Renal pelvis (tissue), 12 donors: Measurements from ENCODE around the gene RPS2. TPM values are rescaled to one million over a fixed set of nuclear protein-coding genes. Genes with fewer than 3 reads are reported as not detected.
"Not testable (repeated sequence)": the region's sequence is repeated elsewhere in the genome, so short reads cannot be mapped to it uniquely, and the experiment has no call there.

Source experiments
- DNase-seq: peaks from one replicate; pipeline ENCODE4 v3.0.0-alpha.2; 2013
- long read RNA-seq, 16 experiments: transcript quantifications; one replicate each; lab custom pipeline, GENCODE V29; 2026
- polyA plus RNA-seq, 3 donors: library from polyadenylated mRNA; unstranded; fragments of 120-200 nt; gene quantifications; one replicate each; pipeline ENCODE4 v1.2.1, GENCODE V29; 2013; ENCODE audit not compliant: insufficient read length in 3 of 3

The RPS2 gene
- polyA plus RNA-seq: 1,000 to 10,000 TPM; 1,943 to 2,404 (median 2,241) TPM
- long read RNA-seq, donor 1, transcript RPS2-201 (7 exons, 985 nt): major isoform, 1,796 of 2,794 reads
- long read RNA-seq, donor 1, partial matches to known transcripts: 927 of 2,794 reads
- long read RNA-seq, donor 1, other reads (novel, unspliced or antisense): 65 of 2,794 reads
- long read RNA-seq, donor 2, transcript RPS2-201 (7 exons, 985 nt): major isoform, 2,013 of 2,999 reads
- long read RNA-seq, donor 2, partial matches to known transcripts: 881 of 2,999 reads
- long read RNA-seq, donor 2, other reads (novel, unspliced or antisense): 100 of 2,999 reads
- long read RNA-seq, donor 3, transcript RPS2-201 (7 exons, 985 nt): major isoform, 1,532 of 2,557 reads
- long read RNA-seq, donor 3, transcript RPS2-203 (3 exons, 878 nt): minor isoform, 5 of 2,557 reads
- long read RNA-seq, donor 3, partial matches to known transcripts: 943 of 2,557 reads
- long read RNA-seq, donor 3, other reads (novel, unspliced or antisense): 76 of 2,557 reads
- long read RNA-seq, donor 4, transcript RPS2-201 (7 exons, 985 nt): major isoform, 1,827 of 3,032 reads
- long read RNA-seq, donor 4, partial matches to known transcripts: 1,133 of 3,032 reads
- long read RNA-seq, donor 4, other reads (novel, unspliced or antisense): 68 of 3,032 reads
- long read RNA-seq, donor 5, transcript RPS2-201 (7 exons, 985 nt): major isoform, 1,119 of 1,720 reads
- long read RNA-seq, donor 5, partial matches to known transcripts: 528 of 1,720 reads
- long read RNA-seq, donor 5, other reads (novel, unspliced or antisense): 69 of 1,720 reads
- long read RNA-seq, donor 6, transcript RPS2-201 (7 exons, 985 nt): major isoform, 1,405 of 2,376 reads
- long read RNA-seq, donor 6, partial matches to known transcripts: 880 of 2,376 reads
- long read RNA-seq, donor 6, other reads (novel, unspliced or antisense): 84 of 2,376 reads
- long read RNA-seq, donor 7, transcript RPS2-201 (7 exons, 985 nt): major isoform, 2,039 of 3,615 reads
- long read RNA-seq, donor 7, partial matches to known transcripts: 1,460 of 3,615 reads
- long read RNA-seq, donor 7, other reads (novel, unspliced or antisense): 110 of 3,615 reads
- long read RNA-seq, donor 8, transcript RPS2-201 (7 exons, 985 nt): major isoform, 975 of 1,490 reads
- long read RNA-seq, donor 8, partial matches to known transcripts: 469 of 1,490 reads
- long read RNA-seq, donor 8, other reads (novel, unspliced or antisense): 44 of 1,490 reads
- long read RNA-seq, donor 9, transcript RPS2-201 (7 exons, 985 nt): major isoform, 2,359 of 3,659 reads
- long read RNA-seq, donor 9, transcript RPS2-203 (3 exons, 878 nt): minor isoform, 7 of 3,659 reads
- long read RNA-seq, donor 9, partial matches to known transcripts: 1,153 of 3,659 reads
- long read RNA-seq, donor 9, other reads (novel, unspliced or antisense): 136 of 3,659 reads
- long read RNA-seq, donor 10, transcript RPS2-201 (7 exons, 985 nt): major isoform, 1,704 of 2,661 reads
- long read RNA-seq, donor 10, partial matches to known transcripts: 870 of 2,661 reads
- long read RNA-seq, donor 10, other reads (novel, unspliced or antisense): 84 of 2,661 reads
- long read RNA-seq, donor 11, transcript RPS2-201 (7 exons, 985 nt): major isoform, 1,186 of 2,070 reads
- long read RNA-seq, donor 11, partial matches to known transcripts: 818 of 2,070 reads
- long read RNA-seq, donor 11, other reads (novel, unspliced or antisense): 60 of 2,070 reads
- long read RNA-seq, donor 12, transcript RPS2-203 (3 exons, 878 nt): minor isoform, 5 of 3,276 reads
- long read RNA-seq, donor 12, transcript RPS2-201 (7 exons, 985 nt): major isoform, 2,079 of 3,276 reads
- long read RNA-seq, donor 12, partial matches to known transcripts: 1,089 of 3,276 reads
- long read RNA-seq, donor 12, other reads (novel, unspliced or antisense): 101 of 3,276 reads
- long read RNA-seq, donor 13, transcript RPS2-201 (7 exons, 985 nt): major isoform, 725 of 1,421 reads
- long read RNA-seq, donor 13, partial matches to known transcripts: 652 of 1,421 reads
- long read RNA-seq, donor 13, other reads (novel, unspliced or antisense): 38 of 1,421 reads
- long read RNA-seq, donor 14: 0 reads
- long read RNA-seq, donor 15: 0 reads
- long read RNA-seq, donor 16, transcript RPS2-201 (7 exons, 985 nt): major isoform, 1,969 of 3,304 reads
- long read RNA-seq, donor 16, partial matches to known transcripts: 1,226 of 3,304 reads
- long read RNA-seq, donor 16, other reads (novel, unspliced or antisense): 103 of 3,304 reads

DNA sequence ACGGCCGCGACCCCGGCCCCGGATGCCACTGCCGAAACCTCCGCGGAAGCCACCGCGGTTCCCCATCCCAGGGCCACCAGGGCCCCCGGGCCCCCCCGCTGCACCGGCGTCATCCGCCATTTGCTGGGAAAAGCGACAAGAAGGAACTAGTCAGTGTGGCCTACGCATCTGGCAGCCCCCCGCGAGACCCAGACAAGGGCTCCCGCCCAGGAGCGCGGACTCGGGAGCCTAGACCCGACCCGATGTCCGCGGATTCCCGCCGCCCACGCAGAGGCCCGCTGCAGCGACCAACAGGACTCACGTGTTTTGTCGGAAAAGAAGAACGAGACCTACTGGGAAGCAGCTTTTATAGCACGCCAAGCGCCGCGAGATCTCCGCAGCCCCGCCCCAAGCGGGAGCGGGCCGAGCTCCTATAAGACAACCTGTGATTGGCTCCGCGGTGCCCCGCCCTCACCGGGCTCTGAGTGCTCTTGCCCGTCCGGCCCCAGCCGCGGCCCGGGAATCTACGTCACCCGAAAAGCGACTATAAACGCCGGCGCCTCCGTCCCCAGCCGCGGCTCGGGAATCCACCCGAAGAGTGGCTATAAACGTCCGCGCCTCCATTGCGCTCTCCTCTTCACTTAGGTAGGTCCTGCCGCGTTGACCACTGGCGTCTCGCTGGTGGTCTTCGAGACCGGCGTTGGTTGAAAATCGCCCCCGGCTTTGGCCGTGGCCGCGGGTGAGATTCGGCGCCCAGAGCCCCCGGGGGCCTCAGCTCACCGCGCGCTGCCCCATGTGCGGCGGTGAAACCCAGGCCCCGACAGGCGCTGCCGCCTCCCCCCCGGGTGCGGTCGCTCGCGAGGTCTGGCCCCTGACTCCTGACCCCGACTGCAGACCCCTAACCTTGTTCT is at the start of gene RPS2:
RPS2 (minus strand) TSS at position 321 of the 890 bp plus-strand sequence; CDS start at position 120, 201 bp downstream.
- DNase-seq: peak; percentile 99

DNA sequence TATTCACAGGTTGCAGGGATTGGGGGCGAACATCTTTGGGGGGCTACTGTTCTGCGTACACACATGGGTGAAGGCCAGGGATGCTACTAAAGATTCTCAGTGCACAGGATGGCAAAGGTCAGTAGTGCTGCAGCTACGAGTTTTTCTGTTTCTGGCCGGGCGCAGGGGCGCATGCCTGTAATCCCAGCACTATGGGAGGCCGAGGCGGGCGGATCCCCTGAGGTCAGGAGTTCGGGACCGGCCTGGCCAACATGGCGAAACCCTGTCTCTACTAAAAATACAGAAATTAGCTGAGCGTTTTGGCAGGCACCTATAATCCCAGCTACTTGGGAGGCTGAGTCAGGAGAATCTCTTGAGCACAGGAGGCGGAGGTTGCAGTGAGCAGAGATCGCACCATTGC is 48.9 kb upstream of the RPS2 start:
- no peak for DNase-seq

DNA sequence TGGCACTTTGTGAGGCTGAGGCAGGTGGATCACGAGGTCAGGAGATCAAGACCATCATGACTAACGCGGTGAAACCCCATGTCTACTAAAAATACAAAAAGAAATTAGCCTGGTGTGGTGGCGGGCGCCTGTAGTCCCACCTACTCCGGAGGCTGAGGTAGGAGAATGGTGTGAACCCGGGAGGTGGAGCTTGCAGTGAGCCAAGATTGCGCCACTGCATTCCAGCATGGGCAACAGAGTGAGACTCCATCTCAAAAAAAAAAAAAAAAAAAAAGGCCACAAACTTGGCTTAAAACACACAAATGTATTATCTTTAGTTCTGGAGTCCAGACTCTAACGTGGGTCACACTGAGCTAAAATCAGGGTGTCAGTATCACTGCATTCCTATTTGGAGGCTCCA is 47.1 kb upstream of the RPS2 start:
- DNase-seq: not testable (repeated sequence)

DNA sequence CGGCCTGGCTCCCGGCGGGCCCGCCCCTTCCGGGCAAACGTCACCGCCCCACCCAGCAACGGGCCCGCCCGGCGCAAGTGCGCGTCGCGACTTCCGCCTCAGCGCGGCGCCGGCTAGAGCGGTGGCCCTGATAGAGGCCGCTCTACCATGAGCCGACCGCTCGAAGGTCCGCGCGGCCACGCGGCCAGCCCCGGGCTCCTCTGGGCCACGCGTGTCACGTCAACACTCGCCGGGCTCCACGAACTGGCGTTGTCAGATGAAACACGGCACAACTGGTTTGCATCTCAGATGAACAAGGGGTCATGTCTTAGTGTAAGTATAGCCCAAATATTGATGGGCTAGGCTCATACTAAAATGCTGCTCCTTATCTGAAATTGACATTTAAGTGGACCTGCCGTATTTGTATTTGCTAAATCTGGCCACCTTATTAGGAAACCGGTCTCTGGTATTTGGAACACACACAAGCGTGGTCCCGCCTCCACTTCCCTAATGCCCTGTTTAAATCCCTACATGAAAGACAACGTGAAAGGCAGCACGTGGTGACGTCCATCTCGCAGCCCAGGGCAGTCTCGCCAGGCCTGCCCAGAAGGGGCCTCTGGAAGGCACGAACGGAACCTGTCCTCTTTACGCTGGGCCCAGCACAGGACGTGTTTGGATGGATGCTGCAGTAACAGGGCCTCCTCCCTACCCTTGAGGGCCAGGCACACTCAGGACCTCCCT is 45.3 kb upstream of the RPS2 start, which contains the start of gene ZNF598:
ZNF598 (minus strand) TSS at position 31 of the 720 bp plus-strand sequence.
- peak; percentile 87 for DNase-seq

DNA sequence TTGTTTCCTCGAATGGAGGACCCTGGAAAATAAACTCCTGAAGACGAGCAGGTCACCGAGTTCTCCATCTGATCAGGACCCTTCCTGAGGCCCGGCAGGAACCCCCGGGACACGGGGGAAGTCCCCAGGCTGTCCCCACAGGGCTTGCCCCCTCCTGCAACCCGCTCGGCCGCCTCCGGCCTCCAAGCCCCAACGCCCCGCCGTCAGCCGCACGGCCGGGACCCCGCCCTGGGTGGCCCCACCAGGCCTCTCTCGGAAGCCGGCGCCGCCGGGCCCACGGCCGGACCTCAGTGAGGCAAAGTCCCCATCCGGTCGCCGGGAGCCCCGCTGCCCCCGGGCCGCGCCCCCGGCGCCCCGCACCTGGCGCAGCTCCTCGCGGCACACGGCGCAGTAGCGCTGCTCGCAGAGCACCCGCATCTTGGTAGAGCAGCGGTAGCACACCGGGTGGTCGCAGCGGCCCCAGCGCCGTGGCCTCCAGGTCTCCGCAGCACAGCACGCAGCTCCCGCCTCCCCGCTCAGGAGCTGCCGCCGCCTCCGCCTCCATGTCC is 44.6 kb upstream of the RPS2 start:
- DNase-seq: no peak

DNA sequence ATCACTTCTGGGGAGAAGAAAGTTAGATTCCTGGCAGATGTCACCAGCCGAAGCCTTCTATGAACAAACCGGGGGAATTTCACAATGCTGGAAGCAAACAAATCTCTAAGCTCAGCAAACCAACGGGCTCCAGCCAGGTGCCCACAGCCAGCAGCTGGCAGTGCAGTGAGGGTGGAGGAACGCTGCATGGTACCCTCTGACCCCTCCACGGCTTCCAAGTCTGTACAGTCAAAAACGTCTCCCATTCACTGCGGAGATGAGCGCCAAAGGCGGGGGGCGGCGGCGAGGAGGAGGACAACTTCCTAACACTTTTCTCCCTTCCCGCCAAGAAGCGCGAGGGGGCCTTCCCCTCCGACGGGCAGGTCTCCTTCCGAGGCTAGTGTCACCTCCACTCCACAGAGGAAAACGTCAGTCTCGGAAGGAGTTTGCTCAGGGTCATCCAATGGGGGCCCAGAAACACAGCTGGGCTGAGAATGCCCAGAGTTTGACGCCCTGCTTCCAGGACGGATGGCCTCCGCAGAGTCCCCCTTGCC is 44.1 kb upstream of the RPS2 start:
- DNase-seq: no peak

DNA sequence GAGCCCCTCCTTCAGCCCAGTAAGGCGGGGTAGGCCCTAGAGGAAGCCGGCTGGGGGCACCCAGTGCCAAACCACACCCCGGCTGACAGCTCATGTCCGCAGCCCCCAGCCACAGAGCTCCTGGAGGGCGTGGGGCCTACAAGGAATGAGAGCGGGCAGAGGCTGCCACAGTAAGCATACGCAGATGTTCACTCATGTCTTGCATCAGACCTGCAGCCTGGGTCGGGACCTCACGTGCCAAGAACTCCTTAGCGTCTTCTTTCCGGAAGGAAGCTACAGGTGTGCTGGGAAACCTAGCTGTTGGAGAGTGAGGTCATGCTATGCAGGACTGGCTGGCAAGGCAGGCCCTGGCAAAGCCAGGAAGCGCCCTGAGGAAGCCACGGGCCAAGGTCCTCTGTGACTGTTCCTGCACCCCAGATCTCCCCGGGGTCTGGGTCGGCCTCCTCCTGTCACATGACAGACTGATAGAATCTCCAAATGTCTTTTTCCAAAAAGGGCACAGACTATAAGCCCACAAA is 43.4 kb upstream of the RPS2 start:
- no peak for DNase-seq

DNA sequence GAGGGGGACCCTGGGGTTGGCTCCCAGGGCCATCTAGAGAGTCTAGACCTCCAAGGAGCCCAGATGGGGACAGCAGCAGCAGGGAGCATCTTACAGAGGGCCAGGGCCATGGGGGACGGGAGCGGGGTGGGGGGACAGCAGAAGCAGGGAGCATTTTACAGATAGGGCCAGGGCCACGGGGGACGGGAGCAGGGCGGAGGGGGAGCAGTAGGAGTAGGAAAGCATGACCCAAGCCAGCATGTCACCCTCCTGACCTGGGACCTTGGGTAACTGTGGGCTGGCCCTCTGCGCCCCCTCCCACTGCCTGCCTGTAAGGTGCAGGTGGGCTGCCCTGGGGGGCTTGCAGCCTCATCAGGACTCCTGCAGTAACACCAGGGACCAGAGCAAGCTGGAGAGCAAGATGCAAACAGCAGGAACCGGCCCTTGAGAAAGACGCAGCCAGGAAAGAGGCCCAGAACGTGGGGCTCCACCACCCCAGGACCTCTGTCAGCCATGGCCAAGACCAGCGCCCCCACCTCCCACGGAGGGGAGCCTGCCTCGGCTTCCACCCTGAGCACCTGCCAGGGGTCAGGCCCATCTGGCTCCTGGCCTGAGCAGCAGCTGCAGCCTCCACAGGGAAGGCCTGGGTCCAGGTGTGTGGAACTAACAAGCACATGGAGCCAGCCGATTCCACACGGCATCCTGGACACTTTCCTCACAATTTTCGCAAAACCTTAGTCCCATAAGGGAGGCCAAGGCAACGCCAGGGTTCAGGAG is 42.6 kb upstream of the RPS2 start:
- no peak for DNase-seq

DNA sequence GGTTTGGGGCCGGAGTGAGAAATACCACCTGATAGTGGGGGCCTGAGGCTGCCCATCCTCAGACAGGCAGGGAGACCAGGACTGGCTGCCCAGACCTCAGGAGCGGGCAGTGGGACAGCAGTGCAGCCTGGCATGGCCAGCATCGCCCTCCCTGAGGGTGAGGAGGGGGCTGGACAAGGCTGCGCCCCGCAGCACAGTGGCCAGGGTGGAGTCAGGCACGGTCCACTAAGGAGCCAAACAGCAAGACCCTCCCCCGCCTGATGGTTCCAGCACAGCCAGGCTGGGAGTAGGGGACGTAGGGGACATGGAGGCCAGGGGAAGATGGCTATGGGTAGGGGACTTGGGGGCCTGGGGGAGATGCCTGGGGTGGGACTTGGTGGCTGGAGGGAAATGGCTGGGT is 41.7 kb upstream of the RPS2 start:
- no peak for DNase-seq

DNA sequence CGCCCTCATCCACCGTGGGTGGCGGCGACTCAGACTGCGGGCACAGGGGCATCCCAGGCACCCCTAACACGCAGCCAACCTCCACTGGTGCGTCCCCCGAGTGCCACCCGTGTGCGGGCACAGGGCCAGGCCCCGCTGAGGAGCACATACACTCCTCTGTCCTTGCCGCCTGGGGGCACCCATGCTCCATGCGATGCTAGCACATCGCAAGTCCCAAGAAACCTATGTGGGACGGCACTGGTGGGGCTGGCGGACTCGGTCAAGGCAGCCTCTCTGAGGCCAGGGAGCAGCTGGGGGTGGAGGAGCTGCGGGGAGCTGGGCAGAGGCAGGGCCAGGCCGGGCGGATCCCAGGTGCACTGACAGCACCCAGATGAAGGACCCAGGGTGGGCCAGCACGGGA is 41.0 kb upstream of the RPS2 start:
- no peak for DNase-seq

DNA sequence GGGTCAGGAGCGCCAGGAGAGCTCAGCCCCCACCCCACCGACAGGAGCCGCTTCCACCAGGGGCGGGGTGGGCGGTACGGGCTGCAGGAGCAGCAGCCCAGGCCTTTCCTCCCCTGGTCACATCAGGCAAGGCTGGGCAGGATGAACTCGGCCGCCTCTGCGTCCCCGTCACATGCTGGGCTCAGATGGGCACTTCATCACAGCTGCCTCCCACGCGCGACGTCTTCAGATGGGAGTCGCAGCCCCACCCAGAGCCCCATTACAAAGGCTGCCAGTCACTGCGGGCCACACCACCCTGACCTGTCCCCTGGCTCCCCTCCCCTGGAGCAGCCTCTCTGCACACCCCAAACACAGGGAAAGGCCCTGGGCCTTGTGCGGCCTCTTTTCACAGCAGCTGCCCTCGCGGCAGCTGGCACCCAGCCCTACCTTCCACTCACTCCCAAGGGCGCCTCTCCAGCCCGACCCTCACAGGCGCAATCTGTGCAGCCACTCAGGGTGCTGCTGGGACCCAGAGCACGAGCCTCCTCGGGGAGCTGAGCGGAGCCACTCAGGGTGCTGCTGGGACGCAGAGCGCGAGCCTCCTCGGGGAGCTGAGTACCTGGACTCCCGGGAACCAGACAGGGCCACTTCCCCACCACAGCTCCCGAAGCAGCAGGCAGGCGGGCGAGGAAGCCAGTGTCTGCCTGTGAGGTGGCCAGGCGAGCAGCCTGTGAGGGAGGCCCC is 40.3 kb upstream of the RPS2 start:
- DNase-seq: no peak

DNA sequence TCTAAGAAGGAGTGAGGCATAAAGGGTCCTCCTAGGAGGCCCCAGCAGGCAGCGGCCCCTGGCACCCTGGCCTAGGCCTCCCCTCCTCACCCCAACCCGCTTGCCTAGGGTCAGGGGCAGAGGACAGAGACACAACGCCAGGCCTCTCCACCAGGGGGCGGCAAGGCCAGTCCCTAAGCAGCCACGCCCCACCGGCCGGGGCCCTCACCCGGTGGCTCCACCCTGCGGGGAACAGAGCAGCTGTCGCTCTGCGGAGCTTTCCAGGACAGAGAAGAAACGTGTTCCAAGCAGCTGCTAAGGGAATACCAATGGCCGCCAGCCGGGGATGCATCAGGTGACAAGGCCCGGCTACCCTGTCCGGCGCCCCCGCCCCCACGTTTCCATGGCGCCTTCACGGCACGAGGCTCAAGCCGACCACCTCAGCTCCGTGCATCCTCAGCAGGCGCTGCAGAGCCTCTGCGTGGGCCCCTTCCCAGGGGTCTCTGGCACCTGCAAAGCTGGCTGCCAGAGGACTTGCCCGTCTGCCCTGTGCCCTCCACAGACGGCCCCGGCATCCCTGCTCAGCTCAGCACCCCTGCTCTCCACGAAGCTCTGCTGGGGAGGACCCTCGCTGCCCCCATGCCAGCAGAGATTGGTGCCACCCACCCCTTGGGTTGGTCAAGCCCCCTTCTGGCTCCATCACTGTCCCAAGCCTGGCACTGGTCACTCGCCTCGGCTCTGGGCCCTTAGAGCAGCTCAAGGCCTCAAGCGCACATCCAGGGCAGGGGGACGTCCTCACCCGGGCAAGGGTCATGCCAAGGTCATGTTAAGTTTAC is 39.4 kb upstream of the RPS2 start:
- DNase-seq: peak; percentile 88

DNA sequence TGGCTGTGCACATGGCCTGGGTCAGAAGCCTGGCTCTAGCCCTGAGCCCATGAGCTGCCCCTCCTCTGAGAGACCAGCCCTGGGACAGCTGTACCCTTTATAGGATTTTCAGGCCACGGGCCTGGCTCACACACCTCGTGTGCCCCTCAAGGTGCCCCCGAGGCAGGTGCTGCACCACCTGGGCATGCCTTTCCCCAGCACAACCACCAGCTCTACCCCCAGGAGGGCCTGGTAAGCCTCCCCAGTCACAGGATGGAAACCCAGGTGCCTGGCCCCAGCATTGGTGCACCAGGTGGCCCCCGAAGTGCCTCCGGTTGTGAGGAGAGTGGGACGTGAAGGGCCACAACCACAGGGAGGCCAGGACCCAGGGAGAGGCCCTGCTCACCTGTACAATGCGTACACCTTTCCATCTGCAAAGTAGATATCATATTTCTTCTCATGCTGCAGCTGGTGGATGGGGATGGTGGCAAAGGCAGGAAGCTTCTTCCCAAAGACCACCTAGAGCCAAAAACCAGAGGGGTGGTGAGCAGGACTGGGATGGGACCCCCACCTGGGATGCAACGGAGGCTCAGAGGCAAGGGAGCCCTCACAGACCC is 38.7 kb upstream of the RPS2 start:
- no peak for DNase-seq
